Iris pigment epithelial cell (primary cell): ENCODE data around the gene MAST4.
A peak's percentile ranks its signal among the peaks of the same experiment; 100 is the strongest.

Experiments
- DNase-seq: peaks from one replicate; pipeline ENCODE4 v3.0.0-alpha.2; 2011; ENCODE audit warnings: low read depth

Gene MAST4

GRCh38 chr5:67045816-67046740, 449.9 kb downstream of the MAST4 start:
- peak; percentile 32 for DNase-seq

GRCh38 chr5:67047160-67047559, 451.0 kb downstream of the MAST4 start:
- DNase-seq: no peak

- no peak for DNase-seq
These were observed 451.4 kb downstream of the MAST4 start for GRCh38 chr5:67047616-67048015.

- no peak for DNase-seq
These were observed 453.9 kb downstream of the MAST4 start for GRCh38 chr5:67050125-67050524.

- no peak for DNase-seq
These were observed 454.4 kb downstream of the MAST4 start for GRCh38 chr5:67050635-67051034.

GRCh38 chr5:67051164-67051563, 455.0 kb downstream of the MAST4 start:
- no peak for DNase-seq

- peak; percentile 39 for DNase-seq
These were observed 455.8 kb downstream of the MAST4 start for GRCh38 chr5:67052034-67052433.

- no peak for DNase-seq
These were observed 457.0 kb downstream of the MAST4 start for GRCh38 chr5:67053229-67053628.

GRCh38 chr5:67058998-67059743, 463.0 kb downstream of the MAST4 start:
- no peak for DNase-seq

- DNase-seq: peak; percentile 80
These were observed 463.7 kb downstream of the MAST4 start for GRCh38 chr5:67059744-67060490.

GRCh38 chr5:67061511-67061910, 465.3 kb downstream of the MAST4 start:
- DNase-seq: no peak

GRCh38 chr5:67063055-67063454, 466.9 kb downstream of the MAST4 start:
- peak; percentile 58 for DNase-seq

- DNase-seq: peak; percentile 92
These were observed 467.6 kb downstream of the MAST4 start for GRCh38 chr5:67063791-67064190.

- no peak for DNase-seq
These were observed 469.0 kb downstream of the MAST4 start for GRCh38 chr5:67065237-67065636.

GRCh38 chr5:67065696-67066095, 469.5 kb downstream of the MAST4 start:
- no peak for DNase-seq

- DNase-seq: no peak
These were observed 470.6 kb downstream of the MAST4 start for GRCh38 chr5:67066815-67067214.

- no peak for DNase-seq
These were observed 477.0 kb downstream of the MAST4 start for GRCh38 chr5:67073045-67073680.

- DNase-seq: no peak
These were observed 481.1 kb downstream of the MAST4 start for GRCh38 chr5:67077296-67077695.

- no peak for DNase-seq
These were observed 485.1 kb downstream of the MAST4 start for GRCh38 chr5:67081261-67081660.

GRCh38 chr5:67082941-67083340, 486.7 kb downstream of the MAST4 start:
- peak; percentile 53 for DNase-seq

GRCh38 chr5:67085616-67086015, 489.4 kb downstream of the MAST4 start:
- no peak for DNase-seq

- peak; percentile 84 for DNase-seq
These were observed 493.1 kb downstream of the MAST4 start for GRCh38 chr5:67089200-67089725.
